KOPT-K1 (cell line): ENCODE measurements around the gene CMTM5.
"Not testable (repeated sequence)": the region's sequence is repeated elsewhere in the genome, so short reads cannot be mapped to it uniquely, and the experiment has no call there.

ENCODE experiments used
- H3K27ac ChIP-seq: fragments of 200-600 bp; sonication (generic); 2 replicates; pipeline ENCODE4 v1.5.1; 2016; ENCODE audit warnings: antibody characterized with exemption, mild to moderate bottlenecking, low read depth, low read length; ENCODE audit not compliant: poor library complexity, severe bottlenecking
- H3K36me3 ChIP-seq: fragments of 200-600 bp; sonication (generic); 2 replicates; pipeline ENCODE4 v1.5.1; 2017; ENCODE audit warnings: antibody characterized with exemption, mild to moderate bottlenecking, low read length, moderate library complexity; ENCODE audit not compliant: insufficient read depth
- H3K9me3 ChIP-seq: fragments of 200-600 bp; sonication (generic); 2 replicates; pipeline ENCODE4 v1.5.1; 2017; ENCODE audit warnings: antibody characterized with exemption, low read length, mild to moderate bottlenecking; ENCODE audit not compliant: insufficient read depth, poor library complexity, severe bottlenecking

The CMTM5 gene

GRCh38 chr14:23419646-23420045 lies 42.8 kb downstream of the CMTM5 start:
- H3K9me3 ChIP-seq, H3K27ac ChIP-seq, H3K36me3 ChIP-seq: not testable (repeated sequence)

DNA sequence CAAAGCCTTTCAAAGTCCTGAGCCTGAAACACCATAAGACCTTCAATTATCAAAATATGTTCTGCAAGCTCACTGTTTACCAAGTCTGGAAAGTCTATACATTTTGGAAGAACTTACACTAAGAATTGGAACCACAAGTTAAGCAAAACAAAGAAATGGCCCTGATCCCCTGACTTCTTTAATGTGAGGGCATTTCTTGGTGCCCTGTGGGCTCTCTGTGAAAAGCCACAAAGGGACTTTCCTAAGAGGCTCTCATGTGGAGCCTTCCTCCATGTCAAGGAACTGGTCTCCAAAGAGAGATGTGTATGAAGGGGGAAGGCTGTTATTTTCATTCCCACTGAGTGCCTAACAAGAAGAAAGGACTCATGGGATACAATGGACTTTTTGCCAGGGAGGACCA lies 44.7 kb downstream of the CMTM5 start:
- Histone ChIP-seq H3K27ac (no peak overlapping the region), H3K9me3 (no peaks in the 10 kb centered on the region), H3K36me3 (no peaks in the 10 kb centered on the region)

GRCh38 chr14:23423657-23424056 lies 46.8 kb downstream of the CMTM5 start:
- Histone ChIP-seq H3K9me3 (no peaks in the 10 kb centered on the region), H3K27ac (no peak overlapping the region), H3K36me3 (no peaks in the 10 kb centered on the region)

GRCh38 chr14:23425169-23425568 lies 48.3 kb downstream of the CMTM5 start:
- Histone ChIP-seq H3K36me3 (no peaks in the 10 kb centered on the region), H3K9me3 (no peaks in the 10 kb centered on the region), H3K27ac (no peak overlapping the region)

GRCh38 chr14:23425798-23426197 lies 49.0 kb downstream of the CMTM5 start:
- not testable (repeated sequence) for H3K36me3 ChIP-seq, H3K9me3 ChIP-seq, H3K27ac ChIP-seq

GRCh38 chr14:23428686-23429495 lies 52.0 kb downstream of the CMTM5 start:
- no peaks in the 10 kb centered on the region for H3K9me3 ChIP-seq

More at GRCh38 chr14:23428686-23429495, 52.0 kb downstream of the CMTM5 start:
- H3K36me3 ChIP-seq: no peaks in the 10 kb centered on the region
- no peak overlapping the region for H3K27ac ChIP-seq
